H9 (cell line): ENCODE results near the gene PELI2. TPM values are rescaled to one million over a fixed set of nuclear protein-coding genes. Genes with fewer than 3 reads are reported as not detected.

Source experiments
- DNase-seq: peaks from one replicate; pipeline ENCODE4 v3.0.0-alpha.2; 2017
- H2AFZ ChIP-seq: one replicate; pipeline ENCODE4 v1.6.1; 2013; ENCODE audit warnings: mild to moderate bottlenecking, low read length, control low read depth, moderate library complexity
- H2AK5ac ChIP-seq: 2 replicates; pipeline ENCODE4 v1.6.1; 2013; ENCODE audit warnings: low read length, control low read depth, mixed read lengths; ENCODE audit not compliant: insufficient read length
- H2BK120ac ChIP-seq: one replicate; pipeline ENCODE4 v1.6.1; 2013; ENCODE audit warnings: low read depth, mild to moderate bottlenecking, low read length, control low read depth, inconsistent platforms; ENCODE audit not compliant: poor library complexity, severe bottlenecking
- H2BK12ac ChIP-seq: 2 replicates; pipeline ENCODE4 v1.6.1; 2013; ENCODE audit warnings: low read length, control low read depth, mixed read lengths, low read depth; ENCODE audit not compliant: insufficient read length
- H2BK15ac ChIP-seq: 2 replicates; pipeline ENCODE4 v1.6.1; 2013; ENCODE audit warnings: low read depth, low read length, control low read depth
- H2BK20ac ChIP-seq: one replicate; pipeline ENCODE4 v1.6.1; 2013; ENCODE audit warnings: low read depth, mild to moderate bottlenecking, low read length, control low read depth, inconsistent platforms; ENCODE audit not compliant: poor library complexity, severe bottlenecking
- H2BK5ac ChIP-seq: 2 replicates; pipeline ENCODE4 v1.6.1; 2013; ENCODE audit warnings: low read length, control low read depth, mixed read lengths; ENCODE audit not compliant: insufficient read length
- H3K14ac ChIP-seq: 2 replicates; pipeline ENCODE4 v1.6.1; 2013; ENCODE audit warnings: low read length, control low read depth; ENCODE audit not compliant: insufficient read depth
- H3K18ac ChIP-seq: 2 replicates; pipeline ENCODE4 v1.6.1; 2013; ENCODE audit warnings: low read depth, mild to moderate bottlenecking, mixed read lengths, low read length, control low read depth; ENCODE audit not compliant: insufficient read length
- H3K23ac ChIP-seq: 2 replicates; pipeline ENCODE4 v1.6.1; 2013; ENCODE audit warnings: low read length, control low read depth, mixed read lengths, low read depth; ENCODE audit not compliant: insufficient read length
- H3K23me2 ChIP-seq: 2 replicates; pipeline ENCODE4 v1.6.1; 2013; ENCODE audit warnings: low read depth, mild to moderate bottlenecking, mixed read lengths, low read length, control low read depth; ENCODE audit not compliant: insufficient read length, poor library complexity, severe bottlenecking
- H3K27ac ChIP-seq: 2 replicates; pipeline ENCODE4 v1.5.1; 2013; ENCODE audit warnings: low read length, control low read depth, mixed read lengths, low read depth; ENCODE audit not compliant: insufficient read length
- H3K27me3 ChIP-seq: 2 replicates; pipeline ENCODE4 v1.6.1; 2013; ENCODE audit warnings: low read length, control low read depth, inconsistent platforms; ENCODE audit not compliant: insufficient read depth
- H3K4ac ChIP-seq: 2 replicates; pipeline ENCODE4 v1.6.1; 2013; ENCODE audit warnings: low read depth, mild to moderate bottlenecking, control low read depth, inconsistent platforms, low read length, moderate library complexity
- H3K4me1 ChIP-seq: 2 replicates; pipeline ENCODE4 v1.6.1; 2013; ENCODE audit warnings: low read length, control low read depth, inconsistent platforms; ENCODE audit not compliant: insufficient read depth
- H3K4me2 ChIP-seq: 2 replicates; pipeline ENCODE4 v1.6.1; 2013; ENCODE audit warnings: low read length, control low read depth, mixed read lengths; ENCODE audit not compliant: insufficient read length, insufficient read depth
- H3K56ac ChIP-seq: 2 replicates; pipeline ENCODE4 v1.6.1; 2013; ENCODE audit warnings: low read depth, mild to moderate bottlenecking, mixed read lengths, low read length, control low read depth; ENCODE audit not compliant: insufficient read length
- H3K79me1 ChIP-seq: 2 replicates; pipeline ENCODE4 v1.6.1; 2013; ENCODE audit warnings: low read depth, mild to moderate bottlenecking, moderate library complexity, low read length, control low read depth, inconsistent platforms; ENCODE audit not compliant: insufficient read depth, poor library complexity, severe bottlenecking
- H3K79me2 ChIP-seq: 2 replicates; pipeline ENCODE4 v1.6.1; 2013; ENCODE audit warnings: low read length, control low read depth, inconsistent platforms; ENCODE audit not compliant: insufficient read depth
- H3K9ac ChIP-seq: 2 replicates; pipeline ENCODE4 v1.6.1; 2013; ENCODE audit warnings: low read length, control low read depth, mixed read lengths; ENCODE audit not compliant: insufficient read length; ENCODE audit errors: extremely low read depth
- H3K9me3 ChIP-seq: one replicate; pipeline ENCODE4 v1.6.1; 2013; ENCODE audit warnings: low read depth, low read length, inconsistent platforms; ENCODE audit not compliant: control insufficient read depth
- H3T11ph ChIP-seq: one replicate; pipeline ENCODE4 v1.6.1; 2013; ENCODE audit warnings: mild to moderate bottlenecking, low read length, control low read depth, inconsistent platforms
- H4K20me1 ChIP-seq: one replicate; pipeline ENCODE4 v1.6.1; 2013; ENCODE audit not compliant: control insufficient read depth, insufficient read length, insufficient read depth
- H4K5ac ChIP-seq: 2 replicates; pipeline ENCODE4 v1.6.1; 2013; ENCODE audit warnings: low read depth, mild to moderate bottlenecking, mixed read lengths, low read length, control low read depth; ENCODE audit not compliant: insufficient read length
- H4K8ac ChIP-seq: replicated peaks from 2 replicates; pipeline ENCODE4 v1.6.1; 2013; ENCODE audit warnings: low read length, control low read depth, mixed read lengths, low read depth; ENCODE audit not compliant: insufficient read length
- H4K91ac ChIP-seq: 2 replicates; pipeline ENCODE4 v1.6.1; 2013; ENCODE audit warnings: low read depth, mild to moderate bottlenecking, moderate library complexity, mixed read lengths, low read length, control low read depth; ENCODE audit not compliant: insufficient read length
- H3K27ac Mint-ChIP-seq, 3 experiments: 2 replicates in 2 of 3; 3 replicates in 1 of 3; pipeline ENCODE4 v1.8.0; 2020 to 2021; ENCODE audit warnings: mixed read lengths in 3 of 3, mild to moderate bottlenecking in 1 of 3, moderate library complexity in 1 of 3
- H3K27me3 Mint-ChIP-seq: 2 replicates; pipeline ENCODE4 v1.8.0; 2021; ENCODE audit warnings: low read depth, mild to moderate bottlenecking, moderate library complexity, mixed read lengths
- H3K36me3 Mint-ChIP-seq, 3 experiments: 2 replicates in 2 of 3; 3 replicates in 1 of 3; pipeline ENCODE4 v1.8.0; 2020 to 2021; ENCODE audit warnings: low read depth in 3 of 3, mixed read lengths in 3 of 3; ENCODE audit not compliant: insufficient read depth in 1 of 3
- H3K4me1 Mint-ChIP-seq, 2 experiments: 2 replicates each; pipeline ENCODE4 v1.8.0; 2020; ENCODE audit warnings: mixed read lengths in 2 of 2
- H3K4me3 Mint-ChIP-seq, 2 experiments: 2 replicates in 1 of 2; 3 replicates in 1 of 2; pipeline ENCODE4 v1.8.0; 2020 to 2021; ENCODE audit warnings: mild to moderate bottlenecking in 2 of 2, mixed read lengths in 2 of 2, moderate library complexity in 1 of 2
- H3K9me3 Mint-ChIP-seq, 2 experiments: 2 replicates in 1 of 2; 3 replicates in 1 of 2; pipeline ENCODE4 v1.8.0; 2020; ENCODE audit warnings: mild to moderate bottlenecking in 2 of 2, mixed read lengths in 2 of 2, moderate library complexity in 1 of 2
- CTCF ChIP-seq: fragments of 200-600 bp; sonication (generic); conservative IDR thresholded peaks from 3 replicates; pipeline ENCODE4 v1.8.0; 2021; ENCODE audit warnings: antibody characterized with exemption, mild to moderate bottlenecking
- WGBS: extraction: QIAGEN DNeasy Blood & Tissue Kit; methylation state at CpG from one replicate; pipeline ENCODE4 v1.1.7; 2013; ENCODE audit warnings: missing lambda C conversion rate, low lambda C conversion rate, mixed read lengths; ENCODE audit not compliant: insufficient read length; ENCODE audit errors: extremely low coverage; 5-methylcytosine and 5-hydroxymethylcytosine counted together
- total RNA-seq: library from RNA; stranded (reverse); gene quantifications from 2 replicates; pipeline ENCODE4 v1.2.1, GENCODE V29; 2021

The PELI2 gene
- total RNA-seq, 1 experiment from 2014 or later, result 18.0 TPM

DNA sequence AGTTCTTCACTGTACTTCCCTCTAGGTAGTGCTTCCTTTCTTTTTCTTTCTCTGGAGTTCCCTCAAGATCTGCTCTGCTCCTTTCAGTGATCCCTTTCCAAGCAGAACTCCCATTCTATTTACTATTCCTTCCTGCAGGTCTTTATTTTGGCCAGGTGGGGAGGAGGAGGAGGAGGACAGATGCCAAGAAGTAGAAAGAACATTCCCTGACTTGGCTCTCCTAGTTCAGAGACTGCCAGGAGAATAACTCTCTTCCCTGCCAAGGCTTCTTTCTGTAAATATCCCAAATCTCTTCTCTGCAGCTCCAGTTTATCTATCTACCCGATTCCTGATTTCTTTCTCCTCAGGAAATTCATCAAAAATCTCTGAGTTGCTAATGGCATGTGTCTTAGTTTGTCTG lies 231.7 kb downstream of the PELI2 start:
- no peak overlapping the region for H2BK5ac ChIP-seq
- H3K79me2 ChIP-seq, result no peaks in the 10 kb centered on the region
- no peaks in the 10 kb centered on the region for H3K27me3 ChIP-seq
- no peak overlapping the region for H3K56ac ChIP-seq
- TF ChIP-seq CTCF, result no peak
- no peak for DNase-seq
- no peak overlapping the region for H4K8ac ChIP-seq
- no peaks in the 10 kb centered on the region for H3K27me3 Mint-ChIP-seq
- no peak overlapping the region for H3K14ac ChIP-seq
- H4K20me1 ChIP-seq, result no peaks in the 10 kb centered on the region
- H3K4me2 ChIP-seq, result no peak overlapping the region
- H3K4ac ChIP-seq, result no peak overlapping the region
- H2BK12ac ChIP-seq, result no peak overlapping the region
- H3K79me1 ChIP-seq, result no peaks in the 10 kb centered on the region
- no peaks in the 10 kb centered on the region for H3K4me1 Mint-ChIP-seq
- WGBS, result no CpG with 5 or more reads among the region's 1 CpG
- H3K9ac ChIP-seq, result no peak overlapping the region
- H3K9me3 ChIP-seq, result no peaks in the 10 kb centered on the region
- no peak overlapping the region for H2AFZ ChIP-seq
- no peak overlapping the region for H2BK15ac ChIP-seq
- H3K4me3 Mint-ChIP-seq, result no peak overlapping the region
- H2BK20ac ChIP-seq, result no peak overlapping the region
- H3T11ph ChIP-seq, result no peak overlapping the region
- peaks cover 11 to 13% of the 10 kb centered on the region in 2 experiments; a peak in 4 of 5 replicates for H3K9me3 Mint-ChIP-seq
- H2BK120ac ChIP-seq, result no peak overlapping the region
- H3K27ac ChIP-seq, result no peak overlapping the region
- H3K36me3 Mint-ChIP-seq, result no peaks in the 10 kb centered on the region; a peak in 1 of 7 replicates
- no peak overlapping the region for H3K27ac Mint-ChIP-seq
- no peak overlapping the region for H3K23ac ChIP-seq
- H3K4me1 ChIP-seq, result no peaks in the 10 kb centered on the region
- H4K5ac ChIP-seq, result no peak overlapping the region
- H3K18ac ChIP-seq, result no peak overlapping the region
- H4K91ac ChIP-seq, result no peak overlapping the region
- H3K23me2 ChIP-seq, result no peaks in the 10 kb centered on the region
- no peak overlapping the region for H2AK5ac ChIP-seq
